SK-N-SH (cell line): Measurements from ENCODE around the gene UBE3C. TPM values are rescaled to one million over a fixed set of nuclear protein-coding genes. Genes with fewer than 3 reads are reported as not detected.

Experiments
- CTCF ChIA-PET: fragments of 300-600, 350-600 bp; formaldehyde crosslinking; extraction: SDS; loops from one replicate; lab custom pipeline; 2021; lab: Yijun Ruan, JAX
- POLR2A ChIA-PET: fragments of 350-600 bp; sonication (Branson Sonifier 250); formaldehyde crosslinking; extraction: SDS; loops from one replicate; lab custom pipeline; 2020; ENCODE audit warnings: antibody characterized with exemption, inconsistent platforms; lab: Yijun Ruan, JAX
- DNase-seq: peaks from one replicate; pipeline ENCODE4 v3.0.0; 2012
- H2AFZ ChIP-seq: fragments of 200-600 bp; sonication (generic); 2 replicates; pipeline ENCODE4 v1.8.1; 2016; ENCODE audit warnings: antibody characterized with exemption, mild to moderate bottlenecking, low read depth
- H3F3A ChIP-seq: fragments of 200-600 bp; sonication (generic); replicated peaks from 2 replicates; pipeline ENCODE3; 2016; ENCODE audit warnings: antibody characterized with exemption, mild to moderate bottlenecking; ENCODE audit not compliant: insufficient read depth
- H3K27ac ChIP-seq, 2 experiments: fragments of 200-500 bp in 1 of 2; fragments of 200-600 bp in 1 of 2; sonication (Bioruptor generic) in 1 of 2; sonication (generic), shearing (Covaris generic) in 1 of 2; 2 replicates each; pipeline versions ENCODE4 v1.5.1 to v1.6.1; 2014 to 2016; ENCODE audit warnings: low read depth in 2 of 2, inconsistent platforms in 1 of 2, low read length in 1 of 2, mild to moderate bottlenecking in 1 of 2, mixed read lengths in 1 of 2
- H3K27me3 ChIP-seq: fragments of 200-600 bp; sonication (generic), shearing (Covaris generic); 2 replicates; pipeline ENCODE4 v1.6.1; 2016; ENCODE audit warnings: mixed run types; ENCODE audit not compliant: insufficient read depth
- H3K36me3 ChIP-seq, 2 experiments: fragments of 200-500 bp in 1 of 2; fragments of 200-600 bp in 1 of 2; sonication (Bioruptor generic) in 1 of 2; sonication (generic) in 1 of 2; replicated peaks in 1 of 2; 2 replicates each; pipeline versions ENCODE3 to v1.5.1; 2014 to 2016; ENCODE audit warnings: low read length in 1 of 2, mild to moderate bottlenecking in 1 of 2; ENCODE audit not compliant: insufficient read depth in 2 of 2, control insufficient read depth in 1 of 2
- H3K4me1 ChIP-seq, 2 experiments: fragments of 200-500 bp in 1 of 2; fragments of 200-600 bp in 1 of 2; sonication (Bioruptor generic) in 1 of 2; sonication (generic), shearing (Covaris generic) in 1 of 2; 2 replicates each; pipeline versions ENCODE4 v1.5.1 to v1.6.1; 2014 to 2016; ENCODE audit warnings: low read depth in 1 of 2, low read length in 1 of 2, mixed run types in 1 of 2; ENCODE audit not compliant: insufficient read depth in 2 of 2, control insufficient read depth in 1 of 2
- H3K4me2 ChIP-seq: fragments of 200-600 bp; sonication (generic), shearing (Covaris generic); 2 replicates; pipeline ENCODE4 v1.6.1; 2017; ENCODE audit warnings: mixed run types
- H3K4me3 ChIP-seq, 2 experiments: fragments of 200-500 bp in 1 of 2; fragments of 200-600 bp in 1 of 2; sonication (Bioruptor generic) in 1 of 2; sonication (generic), shearing (Covaris generic) in 1 of 2; 2 replicates each; pipeline versions ENCODE4 v1.5.1 to v1.8.1; 2014 to 2016; ENCODE audit warnings: low read depth in 2 of 2, inconsistent platforms in 1 of 2, low read length in 1 of 2, mild to moderate bottlenecking in 1 of 2, mixed read lengths in 1 of 2, moderate library complexity in 1 of 2
- H3K79me2 ChIP-seq: fragments of 200-600 bp; sonication (generic); 2 replicates; pipeline ENCODE4 v1.8.1; 2017; ENCODE audit warnings: mild to moderate bottlenecking; ENCODE audit not compliant: insufficient read depth
- H3K9ac ChIP-seq: fragments of 200-600 bp; sonication (generic); 2 replicates; pipeline ENCODE4 v1.6.1; 2017; ENCODE audit warnings: mixed run types
- H3K9me2 ChIP-seq: fragments of 200-600 bp; sonication (generic); 2 replicates; pipeline ENCODE4 v1.6.1; 2017; ENCODE audit warnings: mixed run types
- H3K9me3 ChIP-seq: fragments of 200-600 bp; sonication (generic); 2 replicates; pipeline ENCODE4 v1.6.1; 2017; ENCODE audit warnings: mixed run types, mild to moderate bottlenecking, moderate library complexity
- H4K20me1 ChIP-seq: fragments of 200-600 bp; sonication (generic); 2 replicates; pipeline ENCODE4 v1.6.1; 2017; ENCODE audit warnings: mild to moderate bottlenecking, mixed run types; ENCODE audit not compliant: insufficient read depth
- CHD2 ChIP-seq: fragments of 150-350 bp; IDR thresholded peaks from 2 replicates; pipeline ENCODE4 v1.6.1; 2018; ENCODE audit warnings: low read length; ENCODE audit not compliant: partially characterized antibody
- CTCF ChIP-seq: fragments of 200-600 bp; sonication (generic); IDR thresholded peaks from 2 replicates; pipeline ENCODE4 v1.6.1; 2017; ENCODE audit warnings: antibody characterized with exemption, mild to moderate bottlenecking, moderate library complexity
- FOSL2 ChIP-seq: IDR thresholded peaks from 2 replicates; pipeline ENCODE4 v1.4.0; 2012; ENCODE audit warnings: low read depth, mild to moderate bottlenecking, moderate library complexity, borderline replicate concordance
- FOXJ3 ChIP-seq: sonication (generic); formaldehyde crosslinking; IDR thresholded peaks from 2 replicates; pipeline ENCODE4 v1.5.1; 2020; ENCODE audit warnings: mild to moderate bottlenecking, missing genetic modification reagents
- GABPA ChIP-seq: IDR thresholded peaks from 2 replicates; pipeline ENCODE4 v1.4.0; 2012; ENCODE audit warnings: low read depth, mild to moderate bottlenecking
- IRF3 ChIP-seq: fragments of 150-350 bp; IDR thresholded peaks from 2 replicates; pipeline ENCODE4 v1.6.1; 2016; ENCODE audit warnings: mild to moderate bottlenecking, low read depth, low read length
- MEF2A ChIP-seq: IDR thresholded peaks from 2 replicates; pipeline ENCODE4 v1.4.0; 2012; ENCODE audit warnings: low read depth, borderline replicate concordance
- NFIC ChIP-seq: IDR thresholded peaks from 2 replicates; pipeline ENCODE4 v1.4.0; 2012; ENCODE audit warnings: borderline replicate concordance
- NRF1 ChIP-seq: IDR thresholded peaks from 2 replicates; pipeline ENCODE4 v1.6.1; 2012; ENCODE audit warnings: low read depth, mild to moderate bottlenecking, low read length
- TCF12 ChIP-seq: IDR thresholded peaks from 2 replicates; pipeline ENCODE4 v1.4.0; 2012
- YY1 ChIP-seq: IDR thresholded peaks from 2 replicates; pipeline ENCODE4 v1.4.0; 2012; ENCODE audit warnings: low read depth, mild to moderate bottlenecking
- WGBS: methylation state at CpG from one replicate; pipeline ENCODE4 v1.1.6; 2017; ENCODE audit warnings: low lambda C conversion rate; 5-methylcytosine and 5-hydroxymethylcytosine counted together
- polyA plus RNA-seq, 3 experiments: library from polyadenylated mRNA; depleted of rRNA; stranded (reverse); fragments of >200 nt; gene quantifications; 2 replicates each; pipeline ENCODE4 v1.2.3, GENCODE V29; 2012

The UBE3C gene
- polyA plus RNA-seq, 1 of the 3 experiments (the other 2 are of a cell fraction), result 48.4 TPM

GRCh38 chr7:157192861-157193260 lies 54.1 kb downstream of the UBE3C start:
- WGBS, result 62% methylated on average over 3 of the region's 3 CpGs
- Histone ChIP-seq H2AFZ (no peak overlapping the region), H3K4me1 (no peaks in the 10 kb centered on the region)
- TF ChIP-seq NFIC, result no peak
- no peak for TF ChIP-seq YY1
- no peak for TF ChIP-seq TCF12
- no peak for TF ChIP-seq CHD2
- no peak for TF ChIP-seq GABPA
- TF ChIP-seq MEF2A, result no peak
- no peak for TF ChIP-seq FOSL2
- TF ChIP-seq, all 33 proteins: peak for 0
- Histone ChIP-seq H4K20me1 (no peaks in the 10 kb centered on the region), H3K4me2 (no peak overlapping the region), H3K9me3 (no peaks in the 10 kb centered on the region), H3K9ac (no peak overlapping the region), H3K27me3 (no peaks in the 10 kb centered on the region), H3K36me3 (peaks cover 84 to 88% of the 10 kb centered on the region in 2 experiments), H3K4me3 (no peak overlapping the region), H3F3A (peaks cover 8% of the 10 kb centered on the region), H3K79me2 (peaks cover 27% of the 10 kb centered on the region; the same call in 1 of the 2 replicates), H3K27ac (no peak overlapping the region), H3K9me2 (no peaks in the 10 kb centered on the region)
- CTCF ChIA-PET, result interaction anchor here (0.7 to 2.0 kb wide), 6 partner anchors 13 to 185 kb away, joined by 3 to 8 read pairs (median 3); no protein-coding TSS in a partner anchor
- no peak for DNase-seq
- POLR2A ChIA-PET, result no interaction called here

- Histone ChIP-seq H3K4me3 (no peak overlapping the region), H2AFZ (no peak overlapping the region), H4K20me1 (no peaks in the 10 kb centered on the region), H3K27me3 (no peaks in the 10 kb centered on the region), H3K27ac (no peak overlapping the region), H3F3A (peaks cover 8% of the 10 kb centered on the region), H3K36me3 (peaks cover 83 to 88% of the 10 kb centered on the region in 2 experiments), H3K79me2 (peaks cover 27% of the 10 kb centered on the region; the same call in 1 of the 2 replicates), H3K4me2 (no peak overlapping the region), H3K9me3 (no peaks in the 10 kb centered on the region), H3K4me1 (no peaks in the 10 kb centered on the region), H3K9me2 (no peaks in the 10 kb centered on the region), H3K9ac (no peak overlapping the region)
- DNase-seq, result no peak
- ChIA-PET CTCF (interaction anchor here (0.7 to 1.0 kb wide), 3 partner anchors 13 to 186 kb away, joined by 3 to 4 read pairs (median 3); no protein-coding TSS in a partner anchor), POLR2A (no interaction called here)
- no peak for TF ChIP-seq IRF3
- no peak for TF ChIP-seq YY1
- WGBS, result 90% methylated on average over 4 of the region's 4 CpGs
Measured at GRCh38 chr7:157193274-157193673, 54.5 kb downstream of the UBE3C start.

- Histone ChIP-seq H3K4me2 (no peak overlapping the region), H3K27ac (no peak overlapping the region), H3F3A (peaks cover 8% of the 10 kb centered on the region), H3K4me1 (peaks cover 0 to under 1% of the 10 kb centered on the region in 2 experiments; a peak in 1 of 4 replicates), H3K4me3 (no peak overlapping the region), H3K9me3 (no peaks in the 10 kb centered on the region), H3K79me2 (peaks cover 21% of the 10 kb centered on the region; the same call in 1 of the 2 replicates), H3K9ac (no peak overlapping the region), H2AFZ (no peak overlapping the region), H3K9me2 (no peaks in the 10 kb centered on the region), H3K36me3 (peaks cover 74 to 84% of the 10 kb centered on the region in 2 experiments), H3K27me3 (no peaks in the 10 kb centered on the region), H4K20me1 (no peaks in the 10 kb centered on the region)
- no peak for TF ChIP-seq FOXJ3 (CRISPR knock-in tag)
- TF ChIP-seq CTCF, result no peak
- TF ChIP-seq NRF1, result no peak
- no peak for TF ChIP-seq FOSL2
- TF ChIP-seq TCF12, result no peak
- TF ChIP-seq YY1, result no peak
- WGBS, result 95% methylated on average over 3 of the region's 3 CpGs
- no peak for DNase-seq
- ChIA-PET POLR2A (no interaction called here), CTCF (no interaction called here)
Measured at GRCh38 chr7:157194948-157195347, 56.2 kb downstream of the UBE3C start.
